Ishikawa (cell line): ENCODE measurements around the gene RPL22L1.

Experiments used
- CEBPB ChIP-seq: IDR thresholded peaks from 2 replicates; pipeline ENCODE4 v1.6.1; 2012
- CREB1 ChIP-seq: IDR thresholded peaks from 2 replicates; pipeline ENCODE4 v1.6.1; 2012; ENCODE audit warnings: low read depth
- EP300 ChIP-seq: IDR thresholded peaks from 2 replicates; pipeline ENCODE4 v1.6.1; 2012; ENCODE audit warnings: borderline replicate concordance
- FOXM1 ChIP-seq: IDR thresholded peaks from 2 replicates; pipeline ENCODE4 v1.6.1; 2012; ENCODE audit warnings: low read depth, borderline replicate concordance
- MAX ChIP-seq: IDR thresholded peaks from 2 replicates; pipeline ENCODE4 v1.6.1; 2012
- NFIC ChIP-seq: IDR thresholded peaks from 2 replicates; pipeline ENCODE4 v1.6.1; 2012
- RAD21 ChIP-seq: IDR thresholded peaks from 2 replicates; pipeline ENCODE4 v1.6.1; 2012; ENCODE audit warnings: low read depth
- REST ChIP-seq: IDR thresholded peaks from 2 replicates; pipeline ENCODE4 v1.6.1; 2012; ENCODE audit warnings: low read depth, mild to moderate bottlenecking
- TAF1 ChIP-seq: IDR thresholded peaks from 2 replicates; pipeline ENCODE4 v1.6.1; 2012; ENCODE audit warnings: low read depth, mild to moderate bottlenecking
- TCF12 ChIP-seq: IDR thresholded peaks from 2 replicates; pipeline ENCODE4 v1.6.1; 2012; ENCODE audit warnings: low read depth
- TEAD4 ChIP-seq: IDR thresholded peaks from 2 replicates; pipeline ENCODE4 v1.6.1; 2012
- YY1 ChIP-seq: IDR thresholded peaks from 2 replicates; pipeline ENCODE4 v1.6.1; 2012; ENCODE audit warnings: low read depth
- ZBTB7A ChIP-seq: IDR thresholded peaks from 2 replicates; pipeline ENCODE4 v1.6.1; 2012; ENCODE audit warnings: low read depth
- TF ChIP-seq, protein P1 (sequence below): IDR thresholded peaks from 2 replicates; pipeline ENCODE4 v1.6.1; 2012

DNA sequence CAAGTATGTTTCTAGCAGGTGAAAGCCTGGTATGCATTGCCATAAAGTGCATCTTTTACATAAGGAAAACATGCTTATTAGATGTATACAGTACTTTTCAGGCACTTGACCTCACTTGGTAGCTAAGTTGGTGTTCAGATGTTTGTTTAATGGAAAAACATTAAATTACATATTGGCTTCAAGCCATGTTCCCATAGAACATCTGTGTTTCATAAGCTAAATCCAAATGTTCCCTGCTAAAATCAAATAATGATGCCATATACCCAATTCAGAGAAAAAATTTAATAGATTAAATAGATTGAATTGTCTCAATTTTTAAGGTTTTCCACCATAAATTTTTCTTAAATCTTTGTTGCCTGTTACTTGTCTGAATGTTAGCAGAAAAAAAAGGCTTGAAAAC, 19.1 kb upstream of the RPL22L1 start:
- TF ChIP-seq CREB1 = no peak
- no peak for TF ChIP-seq RAD21
- TF ChIP-seq REST = no peak
- TF ChIP-seq TAF1 = no peak
- TF ChIP-seq NFIC = no peak
- no peak for TF ChIP-seq MAX
- no peak for TF ChIP-seq YY1
- no peak for TF ChIP-seq ZBTB7A
- TF ChIP-seq, protein P1, sequence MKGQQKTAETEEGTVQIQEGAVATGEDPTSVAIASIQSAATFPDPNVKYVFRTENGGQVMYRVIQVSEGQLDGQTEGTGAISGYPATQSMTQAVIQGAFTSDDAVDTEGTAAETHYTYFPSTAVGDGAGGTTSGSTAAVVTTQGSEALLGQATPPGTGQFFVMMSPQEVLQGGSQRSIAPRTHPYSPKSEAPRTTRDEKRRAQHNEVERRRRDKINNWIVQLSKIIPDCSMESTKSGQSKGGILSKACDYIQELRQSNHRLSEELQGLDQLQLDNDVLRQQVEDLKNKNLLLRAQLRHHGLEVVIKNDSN = no peak
- no peak for TF ChIP-seq FOXM1
- TF ChIP-seq CEBPB = no peak
- TF ChIP-seq TEAD4 = no peak
- TF ChIP-seq EP300 = no peak
- TF ChIP-seq TCF12 = no peak
